ENCODE measurements around the gene TENM3.

TENM3 gene

GRCh38 chr4:182310316-182310715 lies 67.1 kb downstream of the TENM3 start:
- no peaks in the 10 kb centered on the region for H3K79me2 ChIP-seq (ENCODE audit: insufficient read depth, low read length)
- TF ChIP-seq CTCF (IDR thresholded peaks at IDR 0.05; ENCODE audit: borderline replicate concordance, extremely low read depth, low read length, poor library complexity, severe bottlenecking) (no peak), EZH2 (IDR thresholded peaks at IDR 0.05; ENCODE audit: borderline replicate concordance, low read depth, low read length, severe bottlenecking) (no peak)
- no peaks in the 10 kb centered on the region for H3K27me3 ChIP-seq (ENCODE audit: insufficient read depth, low read length, poor library complexity)
- no peak overlapping the region for H3K9ac ChIP-seq (ENCODE audit: low read depth, low read length)
- H4K20me1 ChIP-seq (ENCODE audit: insufficient read depth, low read length): no peaks in the 10 kb centered on the region
- H3K27ac ChIP-seq (ENCODE audit: low read length): no peak overlapping the region
- H3K4me2 ChIP-seq (ENCODE audit: insufficient read depth, low read length): no peak overlapping the region
- H3K4me3 ChIP-seq (ENCODE audit: low read depth in 1 of 2, low read length in 2 of 2): no peak overlapping the region
- H2AFZ ChIP-seq (ENCODE audit: low read depth, low read length): no peak overlapping the region
- no peak for DNase-seq
- ATAC-seq (ENCODE audit: insufficient read depth, low read depth): no peak
- H3K4me1 ChIP-seq (ENCODE audit: insufficient read depth, low read length): no peaks in the 10 kb centered on the region
- no peaks in the 10 kb centered on the region for H3K36me3 ChIP-seq (ENCODE audit: insufficient read depth, low read length)
- H3K9me3 ChIP-seq (ENCODE audit: insufficient read depth, low read length, severe bottlenecking): peaks cover 12% of the 10 kb centered on the region

GRCh38 chr4:182310962-182311361 lies 67.8 kb downstream of the TENM3 start:
- Histone ChIP-seq H3K79me2 (ENCODE audit: insufficient read depth, low read length) (no peaks in the 10 kb centered on the region), H3K4me3 (ENCODE audit: low read depth in 1 of 2, low read length in 2 of 2) (no peak overlapping the region), H3K36me3 (ENCODE audit: insufficient read depth, low read length) (no peaks in the 10 kb centered on the region), H3K4me1 (ENCODE audit: insufficient read depth, low read length) (no peaks in the 10 kb centered on the region), H3K9me3 (ENCODE audit: insufficient read depth, low read length, severe bottlenecking) (peaks cover 12% of the 10 kb centered on the region), H3K27me3 (ENCODE audit: insufficient read depth, low read length, poor library complexity) (no peaks in the 10 kb centered on the region), H2AFZ (ENCODE audit: low read depth, low read length) (no peak overlapping the region), H3K4me2 (ENCODE audit: insufficient read depth, low read length) (no peak overlapping the region), H4K20me1 (ENCODE audit: insufficient read depth, low read length) (no peaks in the 10 kb centered on the region), H3K9ac (ENCODE audit: low read depth, low read length) (no peak overlapping the region), H3K27ac (ENCODE audit: low read length) (no peak overlapping the region)
- no peak for TF ChIP-seq EZH2 (IDR thresholded peaks at IDR 0.05; ENCODE audit: borderline replicate concordance, low read depth, low read length, severe bottlenecking)
- no peak for DNase-seq
- ATAC-seq (ENCODE audit: insufficient read depth, low read depth): no peak

DNA sequence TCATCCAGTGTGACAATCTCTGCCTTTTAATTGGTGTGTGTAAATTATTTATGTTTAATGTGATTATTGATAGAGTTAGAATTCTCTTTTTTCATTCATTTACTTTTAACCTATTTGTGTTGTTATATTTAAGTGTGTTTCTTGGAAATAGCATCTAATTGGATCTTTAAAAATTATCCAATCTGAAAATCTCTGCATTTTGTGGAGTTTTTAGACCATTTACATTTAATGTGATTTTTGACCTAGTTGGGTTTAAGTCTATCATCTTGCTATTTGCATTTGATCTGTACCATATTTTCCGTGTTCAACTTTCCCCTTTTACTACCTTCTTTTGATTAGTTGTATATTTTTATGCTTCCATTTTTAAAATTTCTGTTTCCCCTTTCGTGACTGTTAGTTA lies 71.3 kb downstream of the TENM3 start:
- ATAC-seq (ENCODE audit: insufficient read depth, low read depth) (no peak), DNase-seq (no peak)
- Histone ChIP-seq H3K27ac (ENCODE audit: low read length) (no peak overlapping the region), H4K20me1 (ENCODE audit: insufficient read depth, low read length) (no peaks in the 10 kb centered on the region), H3K36me3 (ENCODE audit: insufficient read depth, low read length) (no peaks in the 10 kb centered on the region), H3K4me1 (ENCODE audit: insufficient read depth, low read length) (no peaks in the 10 kb centered on the region), H2AFZ (ENCODE audit: low read depth, low read length) (no peak overlapping the region), H3K9me3 (ENCODE audit: insufficient read depth, low read length, severe bottlenecking) (peaks cover 12% of the 10 kb centered on the region), H3K4me3 (ENCODE audit: low read depth in 1 of 2, low read length in 2 of 2) (no peak overlapping the region), H3K4me2 (ENCODE audit: insufficient read depth, low read length) (no peak overlapping the region), H3K79me2 (ENCODE audit: insufficient read depth, low read length) (no peaks in the 10 kb centered on the region), H3K9ac (ENCODE audit: low read depth, low read length) (no peak overlapping the region), H3K27me3 (ENCODE audit: insufficient read depth, low read length, poor library complexity) (no peaks in the 10 kb centered on the region)
- TF ChIP-seq EZH2 (IDR thresholded peaks at IDR 0.05; ENCODE audit: borderline replicate concordance, low read depth, low read length, severe bottlenecking) (no peak), CTCF (IDR thresholded peaks at IDR 0.05; ENCODE audit: borderline replicate concordance, extremely low read depth, low read length, poor library complexity, severe bottlenecking) (no peak)

GRCh38 chr4:182318256-182318655 lies 75.1 kb downstream of the TENM3 start:
- Histone ChIP-seq H2AFZ (ENCODE audit: low read depth, low read length) (no peak overlapping the region), H3K9me3 (ENCODE audit: insufficient read depth, low read length, severe bottlenecking) (peaks cover 12% of the 10 kb centered on the region), H3K9ac (ENCODE audit: low read depth, low read length) (no peak overlapping the region), H3K27ac (ENCODE audit: low read length) (no peak overlapping the region), H3K4me1 (ENCODE audit: insufficient read depth, low read length) (no peaks in the 10 kb centered on the region), H3K79me2 (ENCODE audit: insufficient read depth, low read length) (no peaks in the 10 kb centered on the region), H3K36me3 (ENCODE audit: insufficient read depth, low read length) (no peaks in the 10 kb centered on the region), H3K4me2 (ENCODE audit: insufficient read depth, low read length) (no peak overlapping the region), H4K20me1 (ENCODE audit: insufficient read depth, low read length) (no peaks in the 10 kb centered on the region), H3K4me3 (ENCODE audit: low read depth in 1 of 2, low read length in 2 of 2) (no peak overlapping the region), H3K27me3 (ENCODE audit: insufficient read depth, low read length, poor library complexity) (no peaks in the 10 kb centered on the region)
- DNase-seq (no peak), ATAC-seq (ENCODE audit: insufficient read depth, low read depth) (no peak)
- TF ChIP-seq CTCF (IDR thresholded peaks at IDR 0.05; ENCODE audit: borderline replicate concordance, extremely low read depth, low read length, poor library complexity, severe bottlenecking): no peak
- no peak for TF ChIP-seq EZH2 (IDR thresholded peaks at IDR 0.05; ENCODE audit: borderline replicate concordance, low read depth, low read length, severe bottlenecking)
